Measurements from ENCODE around the gene KATNB1. TPM values are rescaled to one million over a fixed set of nuclear protein-coding genes. Genes with fewer than 3 reads are reported as not detected.

Gene KATNB1
- total RNA-seq, 1 donor from 2014 or later: 18.0 TPM

DNA sequence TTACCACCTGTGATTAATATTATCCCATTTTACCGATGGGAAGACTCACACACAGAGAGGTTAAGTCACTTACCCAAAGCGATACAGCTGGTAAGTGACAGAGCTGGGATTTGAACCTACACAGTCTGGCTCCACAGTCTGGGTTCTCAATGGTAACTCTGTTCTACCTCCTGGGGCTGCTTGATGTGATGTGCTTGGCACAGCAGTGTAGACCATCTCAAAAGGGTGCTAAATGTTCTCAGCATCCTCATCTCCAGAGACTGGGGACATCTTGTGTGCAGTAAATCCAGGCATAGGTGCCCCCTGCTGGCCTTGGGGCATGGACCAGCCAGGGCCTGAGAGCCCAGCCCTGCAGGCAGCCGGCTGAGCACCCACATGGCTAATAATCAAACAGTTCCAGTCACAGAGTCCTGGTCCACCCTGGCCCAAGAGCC is 15.4 kb upstream of the KATNB1 start:
- Histone ChIP-seq H3K27me3 (ENCODE audit: low read depth) (peaks cover 2% of the 10 kb centered on the region), H3K27ac (no peak overlapping the region), H3K4me3 (no peak overlapping the region), H3K36me3 (no peaks in the 10 kb centered on the region), H3K4me1 (no peaks in the 10 kb centered on the region), H3K9me3 (no peaks in the 10 kb centered on the region)
- intact Hi-C loops (cut with DNase I): no loop called here
- ATAC-seq (peak; percentile 73), DNase-seq (no peak)
- peak; percentile 56 for TF ChIP-seq CTCF (IDR thresholded peaks at IDR 0.05)

DNA sequence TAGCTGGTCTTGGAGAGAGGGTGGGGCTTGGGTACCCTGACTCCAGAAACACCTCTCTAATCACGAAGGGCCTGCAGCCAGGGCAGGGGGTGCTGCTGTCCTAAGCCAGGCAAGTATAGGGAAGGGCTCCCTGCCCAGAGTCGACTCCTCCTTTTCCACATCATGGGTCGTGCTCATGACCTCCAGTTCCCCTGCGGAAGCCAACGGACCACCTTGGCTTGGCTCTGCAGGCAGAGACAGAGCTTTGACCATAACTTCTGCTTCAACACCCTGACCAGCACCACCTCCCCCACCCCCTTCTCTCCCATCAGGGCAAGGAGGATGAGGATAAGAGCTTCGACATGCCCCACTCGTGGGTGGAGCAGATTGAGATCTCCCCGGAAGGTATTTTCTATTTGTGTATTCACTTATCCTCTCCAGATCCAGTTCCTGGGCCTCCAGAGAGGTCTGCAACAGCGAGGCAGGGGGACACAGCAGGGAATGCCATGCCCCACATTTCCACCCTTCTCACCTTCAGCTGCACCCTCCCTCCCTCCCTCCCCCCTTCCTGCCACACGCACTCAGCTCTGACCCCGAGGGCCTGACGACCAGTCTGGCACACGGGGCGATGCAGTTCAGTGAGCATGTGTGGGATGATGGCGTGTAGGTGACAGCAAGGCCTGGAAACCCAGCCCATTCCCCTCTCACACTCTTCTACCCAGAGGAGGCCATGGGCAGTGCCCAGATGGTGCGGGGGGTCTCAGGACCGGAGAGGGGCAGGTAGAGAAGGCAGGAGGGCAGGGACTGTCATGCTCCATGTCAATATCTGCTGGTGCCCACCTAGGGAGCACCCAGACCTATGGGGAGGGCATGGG is 14.0 kb upstream of the KATNB1 start:
- TF ChIP-seq CTCF (IDR thresholded peaks at IDR 0.05): no peak
- ATAC-seq (no peak), DNase-seq (no peak)
- H3K36me3 ChIP-seq: no peaks in the 10 kb centered on the region
- intact Hi-C loops (cut with DNase I): no loop called here
- no peaks in the 10 kb centered on the region for H3K27me3 ChIP-seq (ENCODE audit: low read depth)
- no peaks in the 10 kb centered on the region for H3K9me3 ChIP-seq
- no peaks in the 10 kb centered on the region for H3K4me1 ChIP-seq
- no peak overlapping the region for H3K4me3 ChIP-seq
- H3K27ac ChIP-seq: no peak overlapping the region

- no peaks in the 10 kb centered on the region for H3K9me3 ChIP-seq
- no peaks in the 10 kb centered on the region for H3K27me3 ChIP-seq (ENCODE audit: low read depth)
- no peak overlapping the region for H3K27ac ChIP-seq
- no peaks in the 10 kb centered on the region for H3K36me3 ChIP-seq
- DNase-seq (no peak), ATAC-seq (no peak)
- H3K4me1 ChIP-seq: no peaks in the 10 kb centered on the region
- no peak for TF ChIP-seq CTCF (IDR thresholded peaks at IDR 0.05)
- intact Hi-C loops (cut with DNase I): no loop called here
- no peak overlapping the region for H3K4me3 ChIP-seq
These were observed 13.4 kb upstream of the KATNB1 start for GRCh38 chr16:57722210-57722499.

DNA sequence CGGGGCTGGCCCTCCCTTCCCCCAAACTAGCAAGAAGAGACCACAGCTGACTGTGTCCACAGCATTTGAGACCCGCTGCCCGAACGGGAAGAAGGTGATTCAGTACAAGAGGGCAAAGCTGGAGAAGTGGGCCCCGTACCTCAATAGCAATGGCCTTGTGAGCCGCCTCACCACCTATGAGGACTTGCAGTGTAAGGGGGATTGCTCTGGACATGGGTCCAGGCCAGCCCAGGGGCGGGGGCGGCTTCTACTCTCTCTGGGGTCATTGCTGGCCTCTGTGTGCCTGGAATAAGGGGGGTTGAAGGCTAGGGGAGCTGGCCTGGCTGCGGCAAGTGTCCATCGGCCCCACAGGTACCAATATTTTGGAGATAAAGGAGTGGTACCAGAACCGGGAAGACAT is 12.9 kb upstream of the KATNB1 start:
- no peak overlapping the region for H3K27ac ChIP-seq
- no peaks in the 10 kb centered on the region for H3K36me3 ChIP-seq
- no peaks in the 10 kb centered on the region for H3K9me3 ChIP-seq
- TF ChIP-seq CTCF (IDR thresholded peaks at IDR 0.05): no peak
- no peak for ATAC-seq
- H3K4me1 ChIP-seq: no peaks in the 10 kb centered on the region
- H3K27me3 ChIP-seq (ENCODE audit: low read depth): no peaks in the 10 kb centered on the region
- DNase-seq: no peak
- intact Hi-C loops (cut with DNase I): no loop called here
- no peak overlapping the region for H3K4me3 ChIP-seq

- Histone ChIP-seq H3K36me3 (no peaks in the 10 kb centered on the region), H3K9me3 (no peaks in the 10 kb centered on the region), H3K4me1 (no peaks in the 10 kb centered on the region), H3K27me3 (ENCODE audit: low read depth) (no peaks in the 10 kb centered on the region), H3K27ac (no peak overlapping the region), H3K4me3 (no peak overlapping the region)
- ATAC-seq: no peak
- intact Hi-C loops (cut with DNase I): no loop called here
- no peak for TF ChIP-seq CTCF (IDR thresholded peaks at IDR 0.05)
- DNase-seq: no peak
These were observed 12.4 kb upstream of the KATNB1 start for GRCh38 chr16:57723170-57723569.

All from lower lobe of right lung (tissue), 2 donors.